Astrocyte (in vitro differentiated cells and primary cell): ENCODE measurements around the gene AATK. TPM values are rescaled to one million over a fixed set of nuclear protein-coding genes. Genes with fewer than 3 reads are reported as not detected.

Source experiments
- DNase-seq: peaks from one replicate; pipeline ENCODE4 v3.0.0-alpha.2; 2010; ENCODE audit warnings: low read depth
- FAIRE-seq: peaks from 2 replicates; lab custom pipeline; 2011; peaks lifted over from hg19 to GRCh38; lab: Jason Lieb, UNC
- H2AFZ ChIP-seq: 2 replicates; pipeline ENCODE4 v1.6.0; 2012; ENCODE audit warnings: low read depth, low read length, inconsistent platforms
- H3K27ac ChIP-seq: 2 replicates; pipeline ENCODE4 v1.5.1; 2011; ENCODE audit warnings: low read depth, low read length, inconsistent platforms
- H3K27me3 ChIP-seq: 2 replicates; pipeline ENCODE4 v1.6.0; 2011; ENCODE audit warnings: low read length, inconsistent platforms; ENCODE audit not compliant: insufficient read depth
- H3K36me3 ChIP-seq: 2 replicates; pipeline ENCODE4 v1.5.1; 2011; ENCODE audit warnings: low read length, inconsistent platforms; ENCODE audit not compliant: insufficient read depth
- H3K4me1 ChIP-seq: 2 replicates; pipeline ENCODE4 v1.5.1; 2011; ENCODE audit warnings: low read length, inconsistent platforms; ENCODE audit not compliant: insufficient read depth
- H3K4me2 ChIP-seq: 2 replicates; pipeline ENCODE4 v1.6.0; 2012; ENCODE audit warnings: low read length, inconsistent platforms
- H3K4me3 ChIP-seq: 2 replicates; pipeline ENCODE4 v1.5.1; 2011; ENCODE audit warnings: low read depth, mild to moderate bottlenecking, low read length, inconsistent platforms; ENCODE audit not compliant: insufficient read depth
- H3K79me2 ChIP-seq: 2 replicates; pipeline ENCODE4 v1.6.0; 2012; ENCODE audit warnings: mild to moderate bottlenecking, low read length, inconsistent platforms; ENCODE audit not compliant: insufficient read depth
- H3K9ac ChIP-seq: 2 replicates; pipeline ENCODE4 v1.6.0; 2012; ENCODE audit warnings: mild to moderate bottlenecking, low read length, inconsistent platforms
- H3K9me3 ChIP-seq: 2 replicates; pipeline ENCODE4 v1.5.1; 2012; ENCODE audit warnings: low read depth, mild to moderate bottlenecking, low read length, inconsistent platforms; ENCODE audit not compliant: insufficient read depth
- H4K20me1 ChIP-seq: 2 replicates; pipeline ENCODE4 v1.6.0; 2012; ENCODE audit warnings: low read length, inconsistent platforms; ENCODE audit not compliant: insufficient read depth
- H3K27ac Mint-ChIP-seq: one replicate; pipeline ENCODE4 v1.8.0; 2021; ENCODE audit warnings: mild to moderate bottlenecking, mixed read lengths; ENCODE audit not compliant: unreplicated experiment
- H3K27me3 Mint-ChIP-seq: one replicate; pipeline ENCODE4 v1.8.0; 2021; ENCODE audit warnings: low read depth, mixed read lengths; ENCODE audit not compliant: unreplicated experiment
- H3K36me3 Mint-ChIP-seq: one replicate; pipeline ENCODE4 v1.8.0; 2021; ENCODE audit warnings: low read depth, mixed read lengths; ENCODE audit not compliant: unreplicated experiment
- H3K4me1 Mint-ChIP-seq: one replicate; pipeline ENCODE4 v1.8.0; 2021; ENCODE audit warnings: low read depth, mixed read lengths; ENCODE audit not compliant: unreplicated experiment
- H3K4me3 Mint-ChIP-seq: one replicate; pipeline ENCODE4 v1.8.0; 2021; ENCODE audit warnings: mild to moderate bottlenecking, moderate library complexity, mixed read lengths; ENCODE audit not compliant: unreplicated experiment
- H3K9me3 Mint-ChIP-seq: one replicate; pipeline ENCODE4 v1.8.0; 2021; ENCODE audit warnings: mild to moderate bottlenecking, mixed read lengths; ENCODE audit not compliant: unreplicated experiment
- EZH2 ChIP-seq: IDR thresholded peaks from 2 replicates; pipeline ENCODE4 v1.6.1; 2012; ENCODE audit warnings: mild to moderate bottlenecking, low read length, inconsistent platforms; ENCODE audit not compliant: insufficient read depth
- total RNA-seq: library from RNA; stranded (reverse); gene quantifications from 2 replicates; pipeline ENCODE4 v1.2.1, GENCODE V29; 2021
- TF ChIP-seq, protein P1 (sequence below): IDR thresholded peaks from 2 replicates; pipeline ENCODE4 v1.5.1; 2011; ENCODE audit warnings: low read depth, mild to moderate bottlenecking, inconsistent platforms, low read length, moderate library complexity; ENCODE audit not compliant: insufficient read depth

Gene AATK
- total RNA-seq, 1 donor from 2014 or later = 0.54 TPM

DNA sequence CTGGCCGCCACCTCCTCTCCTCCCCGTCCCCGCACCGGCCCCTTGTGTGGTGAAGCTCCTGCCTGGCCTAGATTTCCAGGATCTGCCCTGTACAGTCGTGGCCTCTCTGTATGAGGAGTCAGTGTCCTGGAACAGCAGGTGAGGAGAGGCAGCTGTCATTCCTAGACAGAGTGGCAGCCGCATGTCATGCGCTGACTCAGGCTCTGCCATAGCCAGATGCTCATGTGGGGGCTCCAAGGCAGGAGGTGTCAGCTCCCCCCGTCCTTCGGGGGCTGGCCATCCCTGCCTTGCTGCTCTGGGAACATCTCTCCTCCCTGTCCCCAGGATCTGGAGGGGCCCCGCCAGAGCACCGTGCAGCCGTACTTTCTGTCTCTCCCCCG, 70.6 kb downstream of the AATK start:
- Histone ChIP-seq H3K27me3 (no peaks in the 10 kb centered on the region), H4K20me1 (peaks cover 25% of the 10 kb centered on the region), H3K4me2 (peak overlapping the region; percentile 79), H3K27ac (peak overlapping the region; percentile 97), H3K4me1 (peaks cover 46% of the 10 kb centered on the region), H2AFZ (peak overlapping the region; percentile 2), H3K4me3 (peak overlapping the region; percentile 11), H3K36me3 (no peaks in the 10 kb centered on the region), H3K79me2 (no peaks in the 10 kb centered on the region), H3K9ac (peak overlapping the region; percentile 87), H3K9me3 (no peaks in the 10 kb centered on the region)
- Mint-ChIP-seq H3K27me3 (no peaks in the 10 kb centered on the region), H3K36me3 (peaks cover 3% of the 10 kb centered on the region), H3K4me1 (peaks cover 30% of the 10 kb centered on the region), H3K27ac (peak overlapping the region; percentile 95), H3K9me3 (no peaks in the 10 kb centered on the region), H3K4me3 (peak overlapping the region; percentile 50)
- no peak for TF ChIP-seq EZH2
- TF ChIP-seq, protein P1, sequence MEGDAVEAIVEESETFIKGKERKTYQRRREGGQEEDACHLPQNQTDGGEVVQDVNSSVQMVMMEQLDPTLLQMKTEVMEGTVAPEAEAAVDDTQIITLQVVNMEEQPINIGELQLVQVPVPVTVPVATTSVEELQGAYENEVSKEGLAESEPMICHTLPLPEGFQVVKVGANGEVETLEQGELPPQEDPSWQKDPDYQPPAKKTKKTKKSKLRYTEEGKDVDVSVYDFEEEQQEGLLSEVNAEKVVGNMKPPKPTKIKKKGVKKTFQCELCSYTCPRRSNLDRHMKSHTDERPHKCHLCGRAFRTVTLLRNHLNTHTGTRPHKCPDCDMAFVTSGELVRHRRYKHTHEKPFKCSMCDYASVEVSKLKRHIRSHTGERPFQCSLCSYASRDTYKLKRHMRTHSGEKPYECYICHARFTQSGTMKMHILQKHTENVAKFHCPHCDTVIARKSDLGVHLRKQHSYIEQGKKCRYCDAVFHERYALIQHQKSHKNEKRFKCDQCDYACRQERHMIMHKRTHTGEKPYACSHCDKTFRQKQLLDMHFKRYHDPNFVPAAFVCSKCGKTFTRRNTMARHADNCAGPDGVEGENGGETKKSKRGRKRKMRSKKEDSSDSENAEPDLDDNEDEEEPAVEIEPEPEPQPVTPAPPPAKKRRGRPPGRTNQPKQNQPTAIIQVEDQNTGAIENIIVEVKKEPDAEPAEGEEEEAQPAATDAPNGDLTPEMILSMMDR = no peak
- FAIRE-seq (no peak), DNase-seq (no peak)

DNA sequence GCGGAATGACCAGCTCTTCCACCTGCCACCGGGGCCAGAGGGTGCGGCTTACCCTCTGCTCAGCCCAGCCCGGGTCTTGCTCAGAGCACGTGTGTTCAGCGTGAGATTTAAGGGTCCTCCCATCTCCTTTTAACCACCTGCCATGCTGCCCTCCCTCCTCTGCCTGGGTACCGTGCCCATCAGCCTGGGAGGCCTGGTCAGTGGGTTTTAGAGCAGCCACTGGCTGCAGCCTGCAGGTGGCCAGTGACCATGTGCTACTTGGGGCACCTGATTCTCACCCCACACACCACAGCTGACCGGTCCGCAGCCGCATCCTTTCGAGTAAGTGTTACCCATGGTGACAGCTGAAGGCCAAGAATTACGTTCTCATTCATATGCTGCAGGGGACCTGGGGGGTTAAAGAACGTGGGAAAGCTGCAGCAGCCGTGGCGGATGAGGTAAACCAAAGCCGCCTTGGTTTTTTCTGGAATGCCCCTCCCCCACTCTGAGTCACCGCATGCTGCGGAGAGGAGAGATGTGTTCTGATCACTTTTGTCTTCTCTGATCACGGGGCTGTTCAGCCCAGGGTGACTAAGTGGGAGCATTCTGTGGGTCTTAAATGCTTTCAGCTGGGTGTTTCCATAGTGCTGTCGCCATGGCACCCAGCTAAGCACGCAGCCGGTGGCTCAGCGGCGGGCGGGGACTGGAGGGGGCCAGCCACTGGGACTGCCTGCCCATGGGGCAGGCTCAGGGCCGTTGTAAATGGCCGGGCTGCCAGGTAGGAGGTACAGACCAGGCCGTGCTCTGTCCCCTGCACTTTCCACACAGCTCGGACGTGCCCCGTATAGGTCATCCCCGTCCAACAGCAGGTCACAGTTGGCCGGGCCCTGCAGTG, 71.3 kb downstream of the AATK start:
- FAIRE-seq = peak; percentile 87
- Mint-ChIP-seq H3K36me3 (peaks cover 3% of the 10 kb centered on the region), H3K27me3 (no peaks in the 10 kb centered on the region), H3K4me1 (peaks cover 30% of the 10 kb centered on the region), H3K4me3 (no peak overlapping the region), H3K9me3 (no peaks in the 10 kb centered on the region), H3K27ac (peak overlapping the region; percentile 95)
- H3K79me2 ChIP-seq = no peaks in the 10 kb centered on the region
- peaks cover 30% of the 10 kb centered on the region for H4K20me1 ChIP-seq
- H3K4me1 ChIP-seq = peaks cover 46% of the 10 kb centered on the region
- H3K4me3 ChIP-seq = peak overlapping the region; percentile 11
- H2AFZ ChIP-seq = peak overlapping the region; percentile 2
- peak overlapping the region; percentile 87 for H3K9ac ChIP-seq
- DNase-seq = peak; percentile 100
- no peaks in the 10 kb centered on the region for H3K9me3 ChIP-seq
- peak overlapping the region; percentile 79 for H3K4me2 ChIP-seq
- H3K27me3 ChIP-seq = no peaks in the 10 kb centered on the region
- H3K27ac ChIP-seq = peak overlapping the region; percentile 97
- TF ChIP-seq EZH2 = no peak
- TF ChIP-seq, protein P1 = no peak
- no peaks in the 10 kb centered on the region for H3K36me3 ChIP-seq
